ENCODE data around the gene DHRS2. TPM values are rescaled to one million over a fixed set of nuclear protein-coding genes. Genes with fewer than 3 reads are reported as not detected.

Gene DHRS2
- total and polyA plus RNA-seq, 11 donors: 0.04 to 0.17 TPM; not detected in 9

DNA sequence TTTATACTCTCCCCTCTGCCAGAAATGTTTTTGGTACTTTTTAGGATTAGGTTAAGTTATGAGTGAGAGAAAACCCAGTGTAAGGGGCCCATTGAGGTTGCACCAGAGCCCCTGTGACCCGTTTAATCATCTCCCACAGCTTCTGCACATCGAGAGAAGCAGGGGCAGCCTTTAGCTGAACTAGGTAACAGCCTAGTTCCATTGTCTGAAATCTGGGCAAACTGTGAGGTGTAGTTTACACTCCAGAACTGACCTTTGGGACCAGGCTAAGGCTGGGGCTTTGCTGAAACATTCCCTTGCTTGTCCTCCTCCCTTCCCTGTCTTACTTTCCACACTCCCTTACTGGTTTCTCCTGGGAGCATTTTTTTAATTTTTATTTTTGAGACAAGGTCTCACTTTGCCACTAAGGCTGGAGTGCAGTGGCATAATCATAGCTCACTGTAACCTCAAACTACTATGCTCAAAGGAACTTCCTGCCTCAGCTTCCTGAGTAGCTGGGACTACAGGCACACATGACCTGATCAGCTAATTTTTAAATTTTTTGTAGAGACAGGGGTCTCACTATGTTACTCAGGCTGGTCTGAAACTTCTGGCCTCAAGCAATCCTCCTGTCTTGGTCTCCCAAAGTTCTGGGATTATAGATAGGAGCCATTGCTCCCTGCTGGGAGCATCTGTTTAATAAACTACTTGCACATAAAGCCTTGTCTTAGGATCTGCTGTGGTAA, 25.9 kb upstream of the DHRS2 start:
- TF ChIP-seq POLR2A (IDR thresholded peaks at IDR 0.05): no peak
- TF ChIP-seq, protein P1, sequence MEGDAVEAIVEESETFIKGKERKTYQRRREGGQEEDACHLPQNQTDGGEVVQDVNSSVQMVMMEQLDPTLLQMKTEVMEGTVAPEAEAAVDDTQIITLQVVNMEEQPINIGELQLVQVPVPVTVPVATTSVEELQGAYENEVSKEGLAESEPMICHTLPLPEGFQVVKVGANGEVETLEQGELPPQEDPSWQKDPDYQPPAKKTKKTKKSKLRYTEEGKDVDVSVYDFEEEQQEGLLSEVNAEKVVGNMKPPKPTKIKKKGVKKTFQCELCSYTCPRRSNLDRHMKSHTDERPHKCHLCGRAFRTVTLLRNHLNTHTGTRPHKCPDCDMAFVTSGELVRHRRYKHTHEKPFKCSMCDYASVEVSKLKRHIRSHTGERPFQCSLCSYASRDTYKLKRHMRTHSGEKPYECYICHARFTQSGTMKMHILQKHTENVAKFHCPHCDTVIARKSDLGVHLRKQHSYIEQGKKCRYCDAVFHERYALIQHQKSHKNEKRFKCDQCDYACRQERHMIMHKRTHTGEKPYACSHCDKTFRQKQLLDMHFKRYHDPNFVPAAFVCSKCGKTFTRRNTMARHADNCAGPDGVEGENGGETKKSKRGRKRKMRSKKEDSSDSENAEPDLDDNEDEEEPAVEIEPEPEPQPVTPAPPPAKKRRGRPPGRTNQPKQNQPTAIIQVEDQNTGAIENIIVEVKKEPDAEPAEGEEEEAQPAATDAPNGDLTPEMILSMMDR (IDR thresholded peaks at IDR 0.05): no peak
- no peak for ATAC-seq

DNA sequence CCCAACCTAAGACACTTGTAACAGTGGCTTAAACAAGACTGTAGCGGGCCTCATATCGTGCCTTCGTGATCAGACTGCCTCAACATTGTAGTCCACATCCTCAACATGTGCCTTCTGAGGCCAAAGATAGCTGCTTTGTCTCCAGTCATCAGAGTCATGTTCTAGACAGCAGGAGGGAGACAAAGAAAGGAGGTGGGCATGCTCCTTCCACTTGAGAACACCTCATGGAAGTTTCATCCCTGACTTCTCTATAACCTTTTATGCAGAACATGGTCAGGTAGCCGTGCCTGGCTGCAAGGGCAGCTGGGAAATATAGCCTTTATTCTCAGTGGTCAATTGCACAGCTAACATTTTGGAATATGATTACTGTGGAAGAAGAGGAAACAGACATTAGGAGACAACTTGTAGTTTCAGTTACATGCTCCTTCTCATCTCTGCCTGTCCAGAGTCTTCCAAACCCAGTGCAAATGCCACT, 25.3 kb upstream of the DHRS2 start:
- intact Hi-C loops (cut with DNase I): no loop called here
- peaks cover 0 to 10% (median 0%) of the 10 kb centered on the region in 9 donors for H3K27me3 ChIP-seq
- TF ChIP-seq, protein P1 (IDR thresholded peaks at IDR 0.05): no peak
- no peak for TF ChIP-seq POLR2A (IDR thresholded peaks at IDR 0.05)
- no peak for ATAC-seq
- H3K4me1 ChIP-seq: peaks cover 0 to 8% (median 0%) of the 10 kb centered on the region in 12 donors
- H3K27ac ChIP-seq: peak overlapping the region in 1 of 12 donors; percentile 24
- no peak for DNase-seq
- H3K36me3 ChIP-seq: no peaks in the 10 kb centered on the region
- no peak overlapping the region for H3K4me3 ChIP-seq
- 56 to 60% (median 59%) methylated on average over 4 of the region's 4 CpGs for WGBS, 4 donors
- H3K9me3 ChIP-seq: no peaks in the 10 kb centered on the region

More for the DNA sequence above, 25.9 kb upstream of the DHRS2 start:
- peaks cover 0 to 10% (median 0%) of the 10 kb centered on the region in 9 donors for H3K27me3 ChIP-seq
- intact Hi-C loops (cut with DNase I): no loop called here
- H3K4me3 ChIP-seq: no peak overlapping the region
- 56 to 66% (median 63%) methylated on average over 2 of the region's 2 CpGs for WGBS, 4 donors
- peaks cover 0 to 8% (median 0%) of the 10 kb centered on the region in 12 donors for H3K4me1 ChIP-seq
- no peaks in the 10 kb centered on the region for H3K9me3 ChIP-seq
- peak overlapping the region in 1 of 12 donors; percentile 24 for H3K27ac ChIP-seq
- no peaks in the 10 kb centered on the region for H3K36me3 ChIP-seq
- no peak for DNase-seq

DNA sequence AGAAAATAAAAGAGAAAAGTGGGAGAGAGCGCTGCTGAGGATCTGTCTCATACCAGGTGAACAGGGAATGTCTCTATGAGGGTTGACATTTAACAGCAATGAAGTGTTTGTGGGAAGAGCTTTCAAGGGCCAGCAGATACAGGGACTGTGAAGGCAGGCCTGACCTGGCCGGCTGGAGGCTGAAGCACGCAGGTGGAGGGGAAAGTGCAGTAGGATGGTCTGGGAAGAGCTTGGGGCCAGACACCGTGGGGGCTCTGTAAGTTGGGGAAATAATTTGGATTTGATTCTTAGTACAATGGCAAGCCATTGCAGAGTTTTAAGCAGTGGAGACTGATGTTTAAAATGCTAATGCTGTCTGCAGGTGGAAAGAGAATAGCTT, 23.8 kb upstream of the DHRS2 start:
- DNase-seq: no peak
- no peak for TF ChIP-seq POLR2A (IDR thresholded peaks at IDR 0.05)
- TF ChIP-seq, protein P1 (IDR thresholded peaks at IDR 0.05): no peak
- intact Hi-C loops (cut with DNase I): no loop called here
- Histone ChIP-seq H3K27me3 (peaks cover 0 to 10% (median 0%) of the 10 kb centered on the region in 9 donors), H3K36me3 (no peaks in the 10 kb centered on the region), H3K27ac (no peak overlapping the region), H3K4me3 (no peak overlapping the region), H3K9me3 (no peaks in the 10 kb centered on the region), H3K4me1 (peaks cover 0 to 8% (median 0%) of the 10 kb centered on the region in 12 donors)
- ATAC-seq: peak in 2 of 4 donors; percentile 12 to 14
- WGBS, 4 donors: 57 to 68% (median 62%) methylated on average over 4 of the region's 4 CpGs

DNA sequence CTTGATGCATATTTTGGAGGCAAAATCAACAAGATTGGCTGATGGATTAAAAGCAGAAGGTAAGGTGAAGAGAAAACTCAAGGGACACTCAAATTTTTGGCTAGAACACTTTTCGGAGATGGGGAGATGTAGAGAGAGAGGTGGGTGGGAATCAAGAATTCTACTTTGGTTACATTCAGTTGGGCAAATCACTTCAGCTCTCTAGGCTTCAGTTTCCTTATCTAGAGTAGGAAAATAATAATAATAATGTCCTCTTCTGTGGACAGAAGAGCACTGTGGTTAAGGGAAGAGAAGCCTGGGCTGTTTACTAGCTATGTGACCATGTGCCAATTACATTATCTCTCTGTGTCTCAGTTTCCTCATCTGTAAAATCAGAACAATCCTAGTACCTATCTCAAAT, 23.4 kb upstream of the DHRS2 start:
- H3K9me3 ChIP-seq: no peaks in the 10 kb centered on the region
- 93 to 98% (median 97%) methylated on average over 1 of the region's 1 CpG for WGBS, 4 donors
- H3K27me3 ChIP-seq: peaks cover 0 to 10% (median 0%) of the 10 kb centered on the region in 9 donors
- TF ChIP-seq POLR2A (IDR thresholded peaks at IDR 0.05): no peak
- TF ChIP-seq, protein P1 (IDR thresholded peaks at IDR 0.05): no peak
- no peak overlapping the region for H3K4me3 ChIP-seq
- H3K27ac ChIP-seq: no peak overlapping the region
- intact Hi-C loops (cut with DNase I): no loop called here
- H3K36me3 ChIP-seq: no peaks in the 10 kb centered on the region
- peaks cover 0 to 8% (median 0%) of the 10 kb centered on the region in 12 donors for H3K4me1 ChIP-seq
- no peak for ATAC-seq
- DNase-seq: no peak
